GM12875 (cell line): Measurements from ENCODE around the gene EEPD1.
A peak's percentile ranks its signal among the peaks of the same experiment; 100 is the strongest.

Source experiments
- H3K4me3 ChIP-seq: one replicate; pipeline ENCODE4 v1.5.1; 2011; ENCODE audit warnings: low read depth, low read length, control low read depth
- TF ChIP-seq, protein P1 (sequence below): IDR thresholded peaks from 2 replicates; pipeline ENCODE4 v1.5.1; 2011; ENCODE audit warnings: low read depth, mild to moderate bottlenecking, control low read depth, inconsistent platforms, low read length, moderate library complexity, borderline replicate concordance; ENCODE audit not compliant: insufficient read depth

The EEPD1 gene

DNA sequence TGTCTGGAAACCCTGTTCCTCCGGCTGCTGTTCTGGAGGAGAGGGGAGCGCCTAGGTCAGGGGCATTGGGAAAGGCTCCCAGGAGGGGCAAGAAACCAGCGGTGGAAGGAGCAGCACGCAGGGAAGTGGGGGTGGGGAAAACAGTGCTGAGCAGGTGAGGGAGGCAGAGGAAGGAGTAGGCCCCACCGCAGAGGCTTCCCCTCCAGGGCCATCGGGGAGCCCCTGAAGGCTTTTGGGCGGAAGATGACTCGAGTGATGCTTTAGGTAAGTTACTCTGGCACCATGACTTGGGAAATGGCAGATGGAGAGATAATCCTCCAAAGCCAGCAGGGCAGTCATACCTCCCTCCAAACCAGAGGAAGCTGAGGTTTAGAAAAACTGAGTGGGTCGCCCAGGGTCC is 130.1 kb downstream of the EEPD1 start:
- TF ChIP-seq, protein P1, sequence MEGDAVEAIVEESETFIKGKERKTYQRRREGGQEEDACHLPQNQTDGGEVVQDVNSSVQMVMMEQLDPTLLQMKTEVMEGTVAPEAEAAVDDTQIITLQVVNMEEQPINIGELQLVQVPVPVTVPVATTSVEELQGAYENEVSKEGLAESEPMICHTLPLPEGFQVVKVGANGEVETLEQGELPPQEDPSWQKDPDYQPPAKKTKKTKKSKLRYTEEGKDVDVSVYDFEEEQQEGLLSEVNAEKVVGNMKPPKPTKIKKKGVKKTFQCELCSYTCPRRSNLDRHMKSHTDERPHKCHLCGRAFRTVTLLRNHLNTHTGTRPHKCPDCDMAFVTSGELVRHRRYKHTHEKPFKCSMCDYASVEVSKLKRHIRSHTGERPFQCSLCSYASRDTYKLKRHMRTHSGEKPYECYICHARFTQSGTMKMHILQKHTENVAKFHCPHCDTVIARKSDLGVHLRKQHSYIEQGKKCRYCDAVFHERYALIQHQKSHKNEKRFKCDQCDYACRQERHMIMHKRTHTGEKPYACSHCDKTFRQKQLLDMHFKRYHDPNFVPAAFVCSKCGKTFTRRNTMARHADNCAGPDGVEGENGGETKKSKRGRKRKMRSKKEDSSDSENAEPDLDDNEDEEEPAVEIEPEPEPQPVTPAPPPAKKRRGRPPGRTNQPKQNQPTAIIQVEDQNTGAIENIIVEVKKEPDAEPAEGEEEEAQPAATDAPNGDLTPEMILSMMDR = no peak
- no peak overlapping the region for H3K4me3 ChIP-seq

DNA sequence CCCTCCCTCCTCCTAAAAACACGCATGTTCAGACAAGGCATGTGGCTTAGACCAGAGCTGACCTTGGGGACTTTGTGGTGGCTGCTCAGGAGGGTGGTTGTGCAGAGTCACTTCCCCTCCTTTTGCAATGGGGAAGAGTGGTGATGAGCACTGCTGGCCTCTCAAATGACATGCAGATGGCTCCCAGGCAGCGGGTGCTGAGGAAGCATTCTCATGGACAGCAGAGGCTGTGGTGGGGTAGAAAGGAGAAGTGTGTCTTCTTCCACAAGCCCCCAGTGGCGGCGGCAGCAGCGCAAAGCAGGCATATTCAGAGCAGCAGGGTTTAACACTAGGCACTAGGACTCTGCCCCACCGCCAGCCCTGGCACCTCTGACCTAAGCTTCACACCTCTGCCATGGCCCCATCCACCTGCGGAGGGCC is 130.7 kb downstream of the EEPD1 start:
- TF ChIP-seq, protein P1 = no peak
- H3K4me3 ChIP-seq = no peak overlapping the region

GRCh38 chr7:36284456-36285090 is 131.5 kb downstream of the EEPD1 start:
- TF ChIP-seq, protein P1 = 0 out of 2 replicates have a peak, but pooled peaks have one; percentile 10
- no peak overlapping the region for H3K4me3 ChIP-seq

DNA sequence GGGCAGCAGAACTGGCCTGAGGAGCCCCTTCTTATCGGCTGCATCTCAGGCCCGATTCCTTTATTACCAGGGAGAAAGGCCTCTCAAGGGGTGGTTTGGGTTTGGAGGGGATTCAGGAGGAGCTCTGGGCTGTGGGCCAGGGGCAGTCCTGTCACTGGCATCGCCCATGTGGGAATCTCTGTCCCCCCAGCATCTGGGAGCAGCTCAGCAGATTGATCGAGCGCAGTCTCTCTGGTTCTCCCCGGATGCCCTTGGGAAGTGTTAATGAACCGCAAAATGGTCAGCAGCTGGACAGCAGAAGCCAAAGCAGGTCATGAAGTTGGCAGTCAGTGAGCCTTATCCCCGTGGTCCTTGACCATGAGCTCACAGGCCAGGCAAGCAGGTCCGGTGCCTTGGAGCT is 132.2 kb downstream of the EEPD1 start:
- no peak overlapping the region for H3K4me3 ChIP-seq
- TF ChIP-seq, protein P1 = no peak

DNA sequence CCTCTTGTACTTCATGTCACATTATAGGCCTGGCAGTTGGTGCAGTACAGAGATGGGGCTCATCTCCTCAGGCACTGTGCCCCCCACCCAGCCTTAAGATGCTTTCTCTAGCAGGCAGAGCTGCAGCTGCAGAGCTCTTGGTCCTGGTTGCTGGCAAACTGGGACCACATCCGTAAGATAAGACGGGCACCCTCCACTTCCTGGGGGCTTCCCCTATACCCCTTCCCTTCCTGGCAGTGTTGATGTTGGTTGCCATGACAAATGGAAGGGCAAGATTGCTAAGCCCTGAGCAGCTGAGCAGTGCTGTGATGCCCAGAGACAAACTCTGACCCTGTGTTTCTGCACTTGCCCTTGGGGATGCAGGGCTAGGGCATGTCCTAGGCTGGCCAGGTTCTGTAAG is 133.2 kb downstream of the EEPD1 start:
- TF ChIP-seq, protein P1 = no peak
- no peak overlapping the region for H3K4me3 ChIP-seq

- TF ChIP-seq, protein P1 = no peak
- H3K4me3 ChIP-seq = no peak overlapping the region
These were observed 133.6 kb downstream of the EEPD1 start for GRCh38 chr7:36286688-36287087.
